ENCODE measurements around the gene IGFL2.
"Not testable (repeated sequence)": the region's sequence is repeated elsewhere in the genome, so short reads cannot be mapped to it uniquely, and the experiment has no call there.

Gene IGFL2

DNA sequence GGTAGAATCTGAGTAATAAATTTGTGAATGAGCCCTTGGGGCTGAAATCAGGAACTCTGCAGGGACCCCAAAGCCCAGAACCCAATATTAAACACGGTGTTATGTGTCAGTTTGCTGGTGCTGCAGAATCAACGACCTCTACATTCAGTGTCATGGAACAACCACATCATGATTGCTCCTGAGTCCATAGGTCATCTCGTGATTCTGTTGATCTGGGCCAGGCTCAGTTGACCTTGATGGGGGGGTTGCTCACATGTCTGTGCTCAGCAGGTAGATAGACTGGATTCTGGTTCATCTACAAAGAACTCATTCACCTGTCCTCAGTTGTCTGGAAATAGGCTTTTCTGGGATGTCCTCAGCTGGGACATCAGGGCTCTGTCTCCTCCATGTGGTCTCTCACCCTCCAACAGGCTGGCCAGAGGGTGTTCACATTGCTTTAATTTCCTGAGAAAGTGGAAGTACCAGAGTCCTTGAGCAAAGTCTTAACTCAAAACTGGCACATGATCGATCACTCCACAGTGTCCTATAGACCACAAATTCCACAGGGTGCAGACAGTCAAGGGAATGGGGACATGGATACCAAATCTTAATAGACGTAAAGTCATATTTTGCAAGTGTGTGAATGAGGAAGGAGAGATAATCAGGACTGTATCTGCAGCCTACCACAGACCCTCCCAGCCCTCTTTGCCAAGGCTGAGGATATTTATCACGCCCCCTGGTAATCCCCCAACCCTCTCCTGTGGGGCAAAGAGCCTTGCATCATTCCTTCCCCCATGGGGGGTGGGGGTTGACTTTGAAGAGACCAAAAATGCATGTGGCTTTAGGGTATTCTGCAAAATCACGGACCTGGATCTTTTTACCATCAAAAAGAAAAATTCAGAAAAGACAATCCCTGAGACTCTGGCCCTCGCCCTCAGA is 42.2 kb downstream of the IGFL2 start:
- no peak for DNase-seq (ENCODE audit: low spot score)

DNA sequence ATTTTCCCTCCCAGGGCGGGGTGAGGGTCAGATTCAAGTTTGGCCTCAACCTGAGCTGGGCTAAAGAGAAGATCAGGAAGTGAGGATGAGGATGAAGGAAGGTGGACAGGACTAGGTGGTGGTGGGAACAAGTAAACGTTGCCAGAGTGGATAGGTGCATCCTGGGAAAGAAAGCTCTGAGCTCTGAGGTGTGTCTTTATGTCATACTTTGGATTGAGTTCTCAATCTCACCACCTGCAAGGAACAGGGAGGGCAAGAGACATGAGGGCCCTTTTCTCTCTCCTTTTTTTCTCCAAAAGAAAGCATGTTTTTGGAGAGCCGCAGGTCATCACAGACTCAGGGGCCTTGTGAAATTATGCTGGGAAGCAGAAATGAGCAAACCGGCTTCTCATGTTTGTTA is 43.3 kb downstream of the IGFL2 start:
- no peak for DNase-seq (ENCODE audit: low spot score)

- no peak for DNase-seq (ENCODE audit: low spot score)
These were observed 43.9 kb downstream of the IGFL2 start for GRCh38 chr19:46191972-46192371.

DNA sequence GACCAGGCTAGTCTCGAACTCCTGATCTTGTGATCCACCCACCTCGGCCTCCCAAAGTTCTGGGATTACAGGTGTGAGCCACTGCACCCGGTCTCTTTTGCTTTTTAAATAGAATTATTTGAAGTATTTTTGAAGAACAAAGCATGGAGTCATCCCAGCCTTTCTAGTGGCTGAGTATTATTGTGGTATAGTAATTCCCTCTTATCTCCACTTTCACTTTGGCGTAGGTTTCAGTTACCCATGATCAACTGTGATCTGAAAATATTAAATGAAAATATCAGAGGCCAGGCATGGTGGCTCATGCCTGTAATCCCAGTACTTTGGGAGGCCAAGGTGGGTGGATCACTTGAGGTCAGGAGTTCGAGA is 44.6 kb downstream of the IGFL2 start:
- DNase-seq (ENCODE audit: low spot score) = not testable (repeated sequence)

GRCh38 chr19:46192992-46193650 is 45.1 kb downstream of the IGFL2 start:
- no peak for DNase-seq (ENCODE audit: low spot score)

GRCh38 chr19:46193678-46194077 is 45.6 kb downstream of the IGFL2 start:
- DNase-seq (ENCODE audit: low spot score) = no peak

DNA sequence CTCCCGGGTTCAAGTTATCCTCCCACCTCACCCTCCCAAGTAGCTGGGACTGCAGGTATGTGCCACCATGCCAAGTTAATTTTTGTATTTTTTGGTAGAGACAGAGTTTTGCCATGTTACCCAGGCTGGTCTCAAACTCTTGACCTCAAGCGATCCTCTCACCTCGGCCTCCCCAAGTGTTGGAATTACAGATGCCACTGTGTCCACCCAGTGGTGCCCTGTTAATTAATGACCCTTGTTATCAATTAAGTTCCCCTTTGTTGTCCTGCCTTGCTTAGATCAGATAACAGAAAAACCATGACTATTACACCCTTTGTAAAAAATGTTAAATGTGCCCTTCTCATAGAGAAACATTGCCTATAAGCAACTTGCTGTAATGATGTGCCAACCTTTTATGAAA is 47.1 kb downstream of the IGFL2 start:
- no peak for DNase-seq (ENCODE audit: low spot score)

DNA sequence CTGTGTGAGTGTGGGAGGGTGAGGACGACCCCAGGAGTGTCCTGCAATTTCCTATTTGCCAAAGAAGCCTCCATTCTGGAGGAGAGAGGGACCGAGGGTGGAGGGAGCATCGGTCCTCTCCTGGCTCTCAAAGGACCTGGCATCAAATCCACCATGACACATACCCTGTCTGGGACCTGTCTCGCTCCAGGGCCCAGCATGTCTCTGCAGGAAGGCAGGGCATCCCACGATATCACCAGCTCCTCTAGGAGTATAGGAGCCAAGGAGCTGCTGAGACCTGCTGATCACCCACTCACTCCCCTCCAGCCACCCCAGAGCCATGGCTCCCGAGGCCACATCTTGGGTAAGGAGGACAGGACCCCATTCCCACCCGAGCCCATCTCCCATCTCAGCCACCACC is 47.9 kb downstream of the IGFL2 start:
- not testable (repeated sequence) for DNase-seq (ENCODE audit: low spot score)

DNA sequence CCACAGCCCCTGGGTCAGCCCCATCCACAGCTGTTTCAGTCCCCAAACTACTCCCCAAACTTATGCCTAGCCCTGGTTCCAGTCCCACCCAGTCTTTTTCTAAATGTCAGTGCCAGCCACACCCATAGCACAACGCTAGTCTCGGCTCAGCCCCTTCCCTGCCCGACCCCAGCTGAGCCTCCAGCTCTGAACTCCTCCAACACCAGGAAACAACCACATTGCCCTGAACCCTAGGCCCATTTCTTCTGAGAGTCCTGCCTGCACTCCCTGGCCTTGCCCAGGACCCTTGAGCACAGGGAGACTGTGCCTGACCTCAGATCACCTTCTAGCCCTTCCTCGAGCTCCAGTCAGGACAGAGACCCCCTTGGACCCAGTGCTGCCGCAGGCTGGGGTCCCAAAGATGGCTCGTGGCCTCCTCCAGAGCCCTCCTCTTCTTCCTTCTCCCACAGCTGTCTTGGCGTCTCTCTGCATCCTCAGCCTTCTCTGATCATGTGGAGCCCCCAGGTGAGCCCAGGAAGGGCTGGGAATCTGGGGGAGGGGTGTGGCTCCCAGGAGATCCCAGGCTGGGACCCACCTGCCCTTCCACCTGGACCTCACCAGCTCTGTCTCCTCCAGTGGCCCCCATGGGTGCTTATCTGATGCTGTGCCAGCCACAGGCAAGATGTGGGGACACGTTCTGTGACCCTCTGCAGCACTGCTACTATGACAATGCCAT is 48.5 kb downstream of the IGFL2 start:
- DNase-seq (ENCODE audit: low spot score) = no peak

DNA sequence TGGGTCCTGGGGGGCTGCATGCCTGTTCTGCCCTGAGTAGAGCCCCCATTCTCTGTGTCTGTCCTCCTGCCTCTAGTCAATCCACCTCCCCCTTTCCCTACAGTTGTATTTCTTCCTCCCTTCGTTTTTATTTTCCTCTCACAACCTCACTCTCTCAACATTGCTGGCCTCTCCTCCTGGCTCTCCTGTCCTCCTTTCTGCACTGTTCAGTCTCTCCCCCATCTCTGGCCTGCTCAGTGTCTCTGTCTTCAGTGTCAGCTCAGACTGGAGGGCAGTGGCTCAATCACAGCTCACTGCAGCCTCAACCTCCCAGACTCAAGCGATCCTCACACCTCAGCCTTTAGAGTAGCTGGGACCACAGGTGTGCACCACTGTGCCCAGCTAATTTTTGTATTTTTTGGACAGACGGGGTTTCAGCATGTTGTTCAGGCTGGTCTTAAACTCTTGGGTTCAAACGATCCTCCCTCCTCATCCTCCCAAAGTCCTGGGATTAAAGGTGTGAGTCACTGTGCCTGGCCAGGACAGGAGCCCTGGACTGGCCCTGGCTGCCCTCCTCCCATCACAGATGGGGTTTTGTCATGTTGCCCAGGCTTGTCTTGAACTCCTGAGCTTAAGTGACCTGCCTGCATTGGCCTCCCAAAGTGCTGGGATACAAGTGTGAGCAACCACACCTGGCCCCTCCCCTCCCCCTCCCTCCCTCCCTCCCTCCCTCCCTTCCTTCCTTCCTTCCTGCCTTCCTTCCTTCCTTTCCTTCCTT is 49.5 kb downstream of the IGFL2 start:
- no peak for DNase-seq (ENCODE audit: low spot score)

DNA sequence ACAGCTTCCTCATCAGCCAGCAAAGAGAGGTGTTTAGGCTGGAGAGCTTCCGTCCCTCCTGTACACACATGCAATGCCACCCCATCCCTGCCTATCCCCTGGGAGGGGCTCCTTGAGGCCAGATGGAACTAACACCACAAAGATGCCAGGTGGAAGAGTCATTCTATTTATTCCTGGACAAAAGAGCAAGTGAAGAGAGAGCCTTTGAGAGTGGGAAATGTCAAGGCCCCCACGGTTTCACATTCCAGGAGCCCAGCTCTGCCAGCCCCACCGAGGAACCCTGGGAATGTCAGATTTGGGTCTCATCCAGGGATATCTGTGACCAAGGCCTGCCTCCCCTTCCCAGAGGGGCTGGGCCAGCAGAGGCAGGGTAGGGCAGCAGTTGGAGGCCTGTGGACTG is 50.7 kb downstream of the IGFL2 start:
- no peak for DNase-seq (ENCODE audit: low spot score)

DNA sequence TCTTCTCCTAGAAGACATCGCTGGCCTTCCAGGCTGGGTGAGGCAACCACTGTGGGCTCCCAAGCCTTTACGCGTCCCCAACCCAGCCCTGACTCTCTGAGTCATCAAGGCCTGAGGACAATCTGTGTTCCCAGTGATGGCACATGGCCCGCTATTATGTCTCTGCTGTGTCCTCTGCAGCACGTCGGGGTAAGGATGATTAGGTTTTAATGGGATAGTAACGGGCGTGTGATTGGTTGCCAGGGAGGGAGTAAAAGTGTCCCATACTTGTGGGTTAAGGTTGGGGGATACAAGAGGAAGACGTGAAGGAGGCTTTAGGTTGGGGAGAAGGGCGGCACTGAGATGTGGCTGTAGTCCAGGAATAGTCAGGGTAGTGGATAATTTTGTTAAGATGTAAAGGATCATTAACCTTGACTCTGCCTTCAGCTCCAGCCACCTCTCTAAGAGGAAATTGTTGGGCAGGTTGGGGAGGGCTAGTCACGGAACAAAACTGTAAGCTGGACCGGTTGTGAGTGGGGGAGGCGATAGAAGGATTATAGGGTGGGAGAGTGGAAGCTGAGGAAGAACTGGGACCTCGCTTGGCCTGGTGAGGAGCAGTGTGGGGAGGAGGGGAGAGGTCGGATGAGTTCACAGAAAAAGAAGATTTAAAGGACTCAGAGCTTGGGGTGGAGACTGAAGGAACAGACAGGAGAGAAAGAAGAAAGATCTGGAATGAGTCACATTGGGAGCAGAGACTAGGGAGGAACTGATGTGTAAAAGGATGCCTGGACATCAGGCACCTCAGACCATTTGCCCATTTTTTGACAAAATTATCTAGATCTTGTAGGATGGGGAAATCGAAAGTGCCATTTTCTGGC is 53.6 kb downstream of the IGFL2 start:
- no peak for DNase-seq (ENCODE audit: low spot score)

DNA sequence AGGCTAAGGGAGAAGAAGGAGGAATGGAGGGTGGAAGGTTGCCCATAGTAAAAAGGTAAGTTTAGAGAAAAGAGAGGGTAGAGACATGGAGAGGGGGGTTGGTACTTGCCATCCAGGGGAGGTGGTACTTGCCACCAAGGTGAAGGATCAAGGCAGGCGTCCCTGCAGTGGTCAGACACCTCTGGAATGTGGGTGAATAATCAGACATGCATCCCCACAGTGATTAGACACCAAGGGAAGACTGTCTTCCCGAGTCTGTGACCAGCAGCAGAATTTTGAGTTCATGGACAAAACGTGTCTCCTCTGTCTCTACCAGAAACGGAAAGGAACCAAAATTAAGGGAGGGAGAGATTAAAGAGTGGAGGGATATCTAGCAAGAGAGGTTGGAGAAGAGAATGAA is 54.4 kb downstream of the IGFL2 start:
- no peak for DNase-seq (ENCODE audit: low spot score)

GRCh38 chr19:46202872-46203860 is 55.1 kb downstream of the IGFL2 start:
- no peak for DNase-seq (ENCODE audit: low spot score)

GRCh38 chr19:46204008-46204407 is 56.0 kb downstream of the IGFL2 start:
- DNase-seq (ENCODE audit: low spot score) = no peak

- DNase-seq (ENCODE audit: low spot score) = no peak
These were observed 57.3 kb downstream of the IGFL2 start for GRCh38 chr19:46205183-46205984.

GRCh38 chr19:46206176-46206575 is 58.1 kb downstream of the IGFL2 start:
- DNase-seq (ENCODE audit: low spot score) = no peak

GRCh38 chr19:46206682-46207081 is 58.6 kb downstream of the IGFL2 start:
- no peak for DNase-seq (ENCODE audit: low spot score)

DNA sequence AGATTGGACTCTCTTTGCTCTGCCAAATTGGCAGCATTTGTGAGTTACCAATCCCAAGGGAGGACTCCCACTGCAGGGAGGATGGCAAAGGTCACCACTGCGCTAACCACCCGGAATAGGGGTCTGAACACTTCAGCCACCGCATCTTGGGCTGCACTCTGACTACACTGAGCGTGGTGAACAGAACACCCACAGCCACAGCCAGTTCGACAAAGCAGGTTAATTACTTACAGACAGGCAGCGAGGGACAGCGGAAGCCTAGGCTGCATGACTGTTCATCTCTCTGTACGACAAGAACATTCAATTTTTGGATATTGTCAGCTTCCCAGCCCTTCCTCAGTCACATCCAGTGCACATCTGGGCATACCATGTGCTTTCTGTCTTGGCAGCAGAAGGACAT is 59.8 kb downstream of the IGFL2 start:
- not testable (repeated sequence) for DNase-seq (ENCODE audit: low spot score)

Data from CD4-positive, alpha-beta T cell treated with Interleukin-15 for 4 hours (primary cell).